CD4-positive, alpha-beta T cell (primary cell): Measurements from ENCODE around the gene GRID2. TPM values are rescaled to one million over a fixed set of nuclear protein-coding genes. Genes with fewer than 3 reads are reported as not detected.

Source experiments
- ATAC-seq: fragments of 200-7000 bp; cut with Tn5 transposase; one replicate; pipeline ENCODE4 v1.10.0; 2022; ENCODE audit warnings: mild to moderate bottlenecking; ENCODE audit not compliant: poor library complexity
- CTCF ChIA-PET: fragments of 350-600 bp; sonication (Branson Sonifier 250); formaldehyde crosslinking; loops from one replicate; lab custom pipeline; 2021; ENCODE audit warnings: antibody characterized with exemption, inconsistent platforms; lab: Charles Lee
- POLR2A ChIA-PET: fragments of 350-600 bp; sonication (Branson Sonifier 250); formaldehyde crosslinking; loops from one replicate; lab custom pipeline; 2021; ENCODE audit warnings: antibody characterized with exemption, inconsistent platforms; lab: Charles Lee
- DNase-seq, 14 experiments: peaks; one replicate each; pipeline ENCODE4 v3.0.0-alpha.2; 2013 to 2020; ENCODE audit warnings: mixed read lengths in 2 of 14
- H3K27ac ChIP-seq, 2 donors: one replicate each; pipeline versions ENCODE4 v1.5.1 to v1.7.0; 2013; ENCODE audit warnings: low read length in 2 of 2, low read depth in 1 of 2, mild to moderate bottlenecking in 1 of 2
- H3K27me3 ChIP-seq, 2 experiments: 1 replicate in 1 of 2; 2 replicates in 1 of 2; pipeline versions ENCODE4 v1.6.1 to v1.7.0; 2013; ENCODE audit warnings: low read length in 2 of 2, control low read depth in 1 of 2, mild to moderate bottlenecking in 1 of 2, moderate library complexity in 1 of 2; ENCODE audit not compliant: insufficient read depth in 2 of 2, control insufficient read depth in 1 of 2
- H3K36me3 ChIP-seq: one replicate; pipeline ENCODE4 v1.6.1; 2013; ENCODE audit warnings: low read length, control low read depth; ENCODE audit not compliant: insufficient read depth
- H3K4me1 ChIP-seq: one replicate; pipeline ENCODE4 v1.6.1; 2013; ENCODE audit warnings: low read length, control low read depth; ENCODE audit not compliant: insufficient read depth
- H3K4me3 ChIP-seq: one replicate; pipeline ENCODE4 v1.5.1; 2013; ENCODE audit warnings: mild to moderate bottlenecking, low read length, moderate library complexity
- H3K9me3 ChIP-seq, 2 experiments: 1 replicate in 1 of 2; 2 replicates in 1 of 2; pipeline versions ENCODE4 v1.6.1 to v1.7.0; 2013; ENCODE audit warnings: low read length in 2 of 2, mild to moderate bottlenecking in 2 of 2, control low read depth in 1 of 2, moderate library complexity in 1 of 2; ENCODE audit not compliant: control insufficient read depth in 1 of 2, insufficient read depth in 1 of 2
- H3K27ac Mint-ChIP-seq: one replicate; pipeline ENCODE4 v1.8.0; 2020; ENCODE audit warnings: mixed read lengths
- H3K27me3 Mint-ChIP-seq: one replicate; pipeline ENCODE4 v1.8.0; 2021; ENCODE audit warnings: mixed read lengths
- H3K36me3 Mint-ChIP-seq: one replicate; pipeline ENCODE4 v1.8.0; 2021; ENCODE audit warnings: low read depth, mixed read lengths
- H3K4me1 Mint-ChIP-seq: one replicate; pipeline ENCODE4 v1.8.0; 2021; ENCODE audit warnings: low read depth, mixed read lengths
- H3K4me3 Mint-ChIP-seq: one replicate; pipeline ENCODE4 v1.8.0; 2020; ENCODE audit warnings: mild to moderate bottlenecking, mixed read lengths
- H3K9me3 Mint-ChIP-seq: one replicate; pipeline ENCODE4 v1.8.0; 2020; ENCODE audit warnings: mixed read lengths
- intact Hi-C, 2 experiments: fragments of 100-400 bp; cut with DNase I in 1 of 2; cut with micrococcal nuclease in 1 of 2; formaldehyde crosslinking; loops; one replicate each; pipeline versions ENCODE4 v1.15.1 to v1.9.0; 2023 to 2025; cut with DNase I, micrococcal nuclease
- total RNA-seq, 174 experiments: library from RNA in 2 of 174; stranded (reverse) in 2 of 174; gene quantifications; one replicate each; pipeline ENCODE4 v1.2.3 and lab custom pipeline; 2021 to 2026
- TF ChIP-seq, protein P1 (sequence below): fragments of 200-600 bp; IDR thresholded peaks from one replicate; pipeline ENCODE4 v1.8.0; 2022; ENCODE audit warnings: antibody characterized with exemption, mild to moderate bottlenecking

Gene GRID2
- total RNA-seq, 2 experiments from 2014 or later = not detected

DNA sequence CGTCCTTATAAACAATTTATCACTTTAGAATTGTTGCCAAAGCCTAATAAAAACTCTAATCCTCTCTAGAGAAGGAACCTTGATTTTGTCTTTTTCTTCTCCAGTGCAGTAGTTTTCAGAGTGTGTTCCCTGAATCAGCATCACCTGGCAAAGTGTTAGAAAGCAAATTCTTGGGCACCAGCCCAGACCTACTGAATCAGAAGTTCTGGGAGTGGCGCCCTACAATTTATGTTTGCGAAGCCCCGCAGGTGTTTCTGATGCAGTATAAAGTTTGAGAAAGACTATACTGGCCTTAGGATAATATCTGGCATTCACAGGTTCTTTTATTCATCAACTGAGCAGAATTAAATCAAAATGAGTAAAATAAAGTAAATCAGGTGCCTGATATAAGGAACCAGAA lies 879.0 kb downstream of the GRID2 start:
- Histone ChIP-seq H3K9me3 (no peaks in the 10 kb centered on the region), H3K36me3 (no peaks in the 10 kb centered on the region), H3K27me3 (no peaks in the 10 kb centered on the region), H3K4me1 (no peaks in the 10 kb centered on the region), H3K27ac (no peak overlapping the region), H3K4me3 (no peak overlapping the region)
- H3K4me3 Mint-ChIP-seq = no peak overlapping the region
- no peaks in the 10 kb centered on the region for H3K4me1 Mint-ChIP-seq
- H3K36me3 Mint-ChIP-seq = no peaks in the 10 kb centered on the region
- DNase-seq = no peak
- POLR2A ChIA-PET = no interaction called here
- TF ChIP-seq, protein P1, sequence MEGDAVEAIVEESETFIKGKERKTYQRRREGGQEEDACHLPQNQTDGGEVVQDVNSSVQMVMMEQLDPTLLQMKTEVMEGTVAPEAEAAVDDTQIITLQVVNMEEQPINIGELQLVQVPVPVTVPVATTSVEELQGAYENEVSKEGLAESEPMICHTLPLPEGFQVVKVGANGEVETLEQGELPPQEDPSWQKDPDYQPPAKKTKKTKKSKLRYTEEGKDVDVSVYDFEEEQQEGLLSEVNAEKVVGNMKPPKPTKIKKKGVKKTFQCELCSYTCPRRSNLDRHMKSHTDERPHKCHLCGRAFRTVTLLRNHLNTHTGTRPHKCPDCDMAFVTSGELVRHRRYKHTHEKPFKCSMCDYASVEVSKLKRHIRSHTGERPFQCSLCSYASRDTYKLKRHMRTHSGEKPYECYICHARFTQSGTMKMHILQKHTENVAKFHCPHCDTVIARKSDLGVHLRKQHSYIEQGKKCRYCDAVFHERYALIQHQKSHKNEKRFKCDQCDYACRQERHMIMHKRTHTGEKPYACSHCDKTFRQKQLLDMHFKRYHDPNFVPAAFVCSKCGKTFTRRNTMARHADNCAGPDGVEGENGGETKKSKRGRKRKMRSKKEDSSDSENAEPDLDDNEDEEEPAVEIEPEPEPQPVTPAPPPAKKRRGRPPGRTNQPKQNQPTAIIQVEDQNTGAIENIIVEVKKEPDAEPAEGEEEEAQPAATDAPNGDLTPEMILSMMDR = no peak
- no peak for ATAC-seq
- CTCF ChIA-PET = no interaction called here
- intact Hi-C loops = no loop called here
- H3K27me3 Mint-ChIP-seq = no peaks in the 10 kb centered on the region
- no peak overlapping the region for H3K27ac Mint-ChIP-seq
- peaks cover 8% of the 10 kb centered on the region for H3K9me3 Mint-ChIP-seq

DNA sequence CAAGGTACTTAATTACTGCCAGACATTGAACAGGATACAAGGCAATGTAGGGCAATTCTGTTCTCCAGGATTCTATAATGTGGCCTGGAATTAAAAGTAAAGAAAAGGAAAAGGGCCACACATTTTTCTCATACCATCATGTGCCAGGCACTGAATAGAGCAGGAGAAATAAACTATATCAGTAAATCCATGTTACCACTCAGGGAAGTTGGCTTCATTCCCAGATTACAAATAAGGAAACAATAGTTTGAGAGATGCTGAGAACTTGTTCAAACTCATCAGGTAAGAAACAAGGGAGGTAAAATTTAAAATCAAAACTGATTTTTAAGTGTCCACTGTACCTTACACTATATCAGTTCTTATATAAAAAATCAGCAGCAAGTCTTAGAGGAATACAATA lies 879.8 kb downstream of the GRID2 start:
- CTCF ChIA-PET = no interaction called here

DNA sequence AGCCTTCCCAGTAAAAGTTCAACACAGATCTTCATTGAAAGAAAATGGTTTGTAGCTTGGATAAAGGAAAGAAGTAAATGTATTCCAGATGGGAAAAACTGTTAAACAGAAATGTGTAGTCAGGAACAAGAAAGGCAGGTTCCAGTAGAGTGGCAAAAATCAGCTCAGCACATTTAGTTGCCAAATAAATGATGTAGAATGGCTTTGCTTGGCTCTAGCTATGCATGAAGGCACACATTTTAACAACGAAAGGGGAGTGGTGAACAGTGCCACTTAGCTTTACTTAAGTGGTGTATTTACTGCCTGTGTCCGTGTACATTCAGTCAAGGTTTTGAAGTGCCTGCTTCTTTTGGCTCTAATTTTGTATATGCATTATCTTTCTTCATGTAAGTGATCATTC lies 880.3 kb downstream of the GRID2 start:
- Mint-ChIP-seq H3K9me3 (peaks cover 10% of the 10 kb centered on the region), H3K4me1 (no peaks in the 10 kb centered on the region), H3K27me3 (no peaks in the 10 kb centered on the region), H3K36me3 (no peaks in the 10 kb centered on the region), H3K27ac (no peak overlapping the region), H3K4me3 (no peak overlapping the region)
- intact Hi-C loops = no loop called here
- TF ChIP-seq, protein P1 = no peak
- DNase-seq (no peak), ATAC-seq (no peak)
- Histone ChIP-seq H3K4me1 (no peaks in the 10 kb centered on the region), H3K27me3 (no peaks in the 10 kb centered on the region), H3K36me3 (no peaks in the 10 kb centered on the region), H3K4me3 (no peak overlapping the region), H3K9me3 (no peaks in the 10 kb centered on the region), H3K27ac (no peak overlapping the region)
- ChIA-PET CTCF (no interaction called here), POLR2A (no interaction called here)

More for the DNA sequence above, 879.8 kb downstream of the GRID2 start:
- Mint-ChIP-seq H3K4me3 (no peak overlapping the region), H3K9me3 (peaks cover 8% of the 10 kb centered on the region), H3K27me3 (no peaks in the 10 kb centered on the region), H3K4me1 (no peaks in the 10 kb centered on the region), H3K27ac (no peak overlapping the region), H3K36me3 (no peaks in the 10 kb centered on the region)
- no peaks in the 10 kb centered on the region for H3K9me3 ChIP-seq
- H3K27ac ChIP-seq = no peak overlapping the region
- intact Hi-C loops = no loop called here
- TF ChIP-seq, protein P1 = no peak
- DNase-seq (no peak), ATAC-seq (no peak)
- no peaks in the 10 kb centered on the region for H3K4me1 ChIP-seq
- H3K36me3 ChIP-seq = no peaks in the 10 kb centered on the region
- H3K4me3 ChIP-seq = no peak overlapping the region
- no peaks in the 10 kb centered on the region for H3K27me3 ChIP-seq
- POLR2A ChIA-PET = no interaction called here
